GM21423 (cell line): ENCODE measurements around the gene NUB1.

Experiments
- ATAC-seq: cut with Tn5 transposase; IDR thresholded peaks from one replicate; pipeline ENCODE4 v1.9.1; 2021; ENCODE audit warnings: mild to moderate bottlenecking, moderate library complexity; ENCODE audit not compliant: unreplicated experiment

Gene NUB1

GRCh38 chr7:151416112-151416940 lies 74.7 kb downstream of the NUB1 start:
- ATAC-seq, result no peak

- no peak for ATAC-seq
These were observed 75.3 kb downstream of the NUB1 start for GRCh38 chr7:151416941-151417315.

- no peak for ATAC-seq
These were observed 78.5 kb downstream of the NUB1 start for GRCh38 chr7:151420144-151420543.

- ATAC-seq, result no peak
These were observed 80.6 kb downstream of the NUB1 start for GRCh38 chr7:151422212-151422611.

- no peak for ATAC-seq
These were observed 81.6 kb downstream of the NUB1 start for GRCh38 chr7:151423226-151423625.

GRCh38 chr7:151423936-151424335 lies 82.3 kb downstream of the NUB1 start:
- ATAC-seq, result no peak

- ATAC-seq, result no peak
These were observed 83.2 kb downstream of the NUB1 start for GRCh38 chr7:151424799-151425198.

GRCh38 chr7:151425670-151426440 lies 84.2 kb downstream of the NUB1 start:
- no peak for ATAC-seq

GRCh38 chr7:151426441-151426903 lies 84.9 kb downstream of the NUB1 start:
- ATAC-seq, result no peak

GRCh38 chr7:151426904-151427704 lies 85.5 kb downstream of the NUB1 start:
- ATAC-seq, result no peak

GRCh38 chr7:151427705-151428377 lies 86.2 kb downstream of the NUB1 start:
- no peak for ATAC-seq
